ENCODE data around the gene PLXNA1. TPM values are rescaled to one million over a fixed set of nuclear protein-coding genes. Genes with fewer than 3 reads are reported as not detected.

The PLXNA1 gene
- total RNA-seq, 1 donor from 2014 or later: 14.1 TPM

DNA sequence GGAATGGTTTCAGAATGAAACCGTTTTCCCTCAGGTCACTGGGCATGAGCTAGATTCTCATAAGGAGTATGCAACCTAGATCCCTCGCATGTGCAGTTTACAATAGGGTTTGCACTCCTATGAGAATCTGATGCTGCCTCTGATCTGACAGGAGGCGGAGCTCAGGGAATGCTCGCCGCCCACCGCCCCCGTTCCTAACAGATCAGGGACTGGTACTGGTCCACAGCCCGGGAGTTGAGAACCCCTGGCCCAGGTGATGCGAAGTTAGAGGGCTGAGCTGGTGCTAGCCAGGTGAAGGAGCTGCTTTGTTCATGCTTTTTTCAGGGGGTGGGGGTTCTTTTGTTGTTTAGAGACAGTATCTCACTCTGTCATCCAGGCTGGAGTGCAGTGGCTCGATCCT is 15.5 kb upstream of the PLXNA1 start:
- no peak for DNase-seq (ENCODE audit: low read depth in 2 of 2)

DNA sequence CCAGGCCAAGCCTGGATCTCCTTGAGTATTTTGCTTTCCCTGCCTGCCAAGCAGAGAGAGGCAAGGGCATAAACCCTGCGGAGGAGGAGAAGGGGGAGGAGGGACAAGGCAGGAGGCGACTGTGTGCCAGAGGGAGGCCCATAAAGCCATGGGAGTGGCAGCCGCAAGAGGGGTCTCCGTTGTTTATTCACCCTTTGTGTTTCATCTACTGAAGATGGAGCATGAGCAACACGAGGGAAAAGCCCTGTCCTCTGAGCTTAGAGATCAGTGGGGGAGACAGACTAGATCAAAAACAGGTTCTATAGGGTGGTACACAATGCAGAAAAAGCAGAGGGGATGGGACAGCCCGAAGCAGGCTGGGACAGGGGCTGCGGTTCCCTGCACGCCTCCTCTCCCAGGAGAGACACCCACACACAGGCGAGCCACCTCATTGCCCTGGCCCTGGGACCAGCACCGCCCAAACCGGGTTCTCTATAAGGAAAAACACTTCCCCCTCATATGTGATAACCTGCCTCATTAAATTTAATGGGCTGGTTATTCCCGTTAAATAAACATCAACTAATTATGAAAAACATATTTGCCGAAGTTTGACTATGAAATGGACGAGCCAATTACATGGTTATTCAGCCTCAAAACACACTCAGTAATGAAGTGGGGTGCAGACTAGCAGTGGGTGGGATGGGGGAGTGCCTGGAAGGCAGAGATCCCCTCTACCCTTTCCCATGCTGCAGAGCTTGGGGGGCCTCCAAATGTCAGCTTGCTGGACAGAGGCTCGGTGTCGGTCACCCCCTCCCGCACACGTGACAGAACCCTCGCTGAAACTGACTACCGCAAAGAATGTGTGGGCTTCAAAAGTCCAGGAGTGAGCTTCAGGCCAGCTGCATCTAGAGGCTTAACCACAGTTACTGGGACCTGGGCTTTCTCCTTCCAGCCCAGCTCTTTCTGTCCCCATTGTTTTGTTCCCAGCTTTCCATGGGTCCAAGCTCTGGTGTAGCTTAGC is 14.2 kb upstream of the PLXNA1 start:
- DNase-seq (ENCODE audit: low read depth in 2 of 2): no peak

DNA sequence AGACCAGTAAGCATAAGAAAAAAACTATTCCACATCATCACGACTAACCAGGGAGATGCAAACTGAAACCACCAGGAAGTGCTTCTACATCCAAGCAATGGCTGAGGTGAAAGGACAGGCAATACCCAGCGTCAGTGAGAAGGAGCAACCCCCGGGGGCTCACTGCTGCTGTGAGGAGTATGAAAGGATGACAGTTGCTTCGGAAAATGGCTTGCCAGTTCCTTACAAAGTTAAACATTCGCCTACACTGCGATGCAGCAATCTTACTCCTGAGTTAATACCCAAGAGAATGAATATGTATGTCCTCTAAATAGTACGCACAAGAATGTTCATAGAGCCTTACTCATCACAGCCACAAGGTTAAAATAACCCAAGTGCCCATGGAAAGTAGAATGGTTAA is 13.3 kb upstream of the PLXNA1 start:
- DNase-seq (ENCODE audit: low read depth in 2 of 2): no peak

DNA sequence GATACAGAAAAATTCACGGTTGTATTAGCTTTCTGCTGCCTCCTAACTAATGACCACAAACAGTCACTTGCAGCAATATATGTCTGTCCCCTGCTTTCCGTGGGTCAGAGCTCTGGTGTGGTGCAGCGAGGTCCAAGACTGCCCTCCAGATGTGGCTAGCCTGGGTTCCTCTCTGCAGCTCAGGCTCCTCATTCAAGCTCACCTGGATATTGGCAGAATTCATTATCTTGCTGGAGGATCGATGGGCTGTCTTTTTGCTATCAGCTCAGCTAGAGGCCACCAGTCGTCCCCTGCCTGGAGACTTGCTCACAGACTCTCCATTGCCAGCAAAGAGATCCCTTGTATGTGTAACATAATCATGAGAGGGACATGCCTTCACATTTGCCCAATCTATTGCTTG is 12.8 kb upstream of the PLXNA1 start:
- no peak for DNase-seq (ENCODE audit: low read depth in 2 of 2)

DNA sequence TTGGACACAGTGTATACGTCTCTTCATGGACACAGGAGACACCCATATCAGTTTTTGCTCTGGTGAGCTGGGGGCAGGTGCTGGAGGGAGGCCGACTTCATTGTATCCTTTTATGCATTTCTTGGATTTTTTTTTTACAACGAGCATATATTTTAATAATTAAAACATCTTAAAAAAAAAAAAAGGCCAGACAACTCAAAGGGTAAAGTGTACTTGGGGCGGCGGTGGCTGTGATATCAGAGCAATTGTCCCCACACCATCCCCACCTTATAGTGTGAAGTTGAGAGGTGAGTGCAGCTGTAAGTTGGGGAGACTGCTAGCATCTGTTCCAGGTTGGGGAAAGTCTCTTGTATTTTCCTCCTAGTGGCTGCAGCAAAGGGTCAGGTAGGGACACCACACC is 12.0 kb upstream of the PLXNA1 start:
- no peak for DNase-seq (ENCODE audit: low read depth in 2 of 2)

DNA sequence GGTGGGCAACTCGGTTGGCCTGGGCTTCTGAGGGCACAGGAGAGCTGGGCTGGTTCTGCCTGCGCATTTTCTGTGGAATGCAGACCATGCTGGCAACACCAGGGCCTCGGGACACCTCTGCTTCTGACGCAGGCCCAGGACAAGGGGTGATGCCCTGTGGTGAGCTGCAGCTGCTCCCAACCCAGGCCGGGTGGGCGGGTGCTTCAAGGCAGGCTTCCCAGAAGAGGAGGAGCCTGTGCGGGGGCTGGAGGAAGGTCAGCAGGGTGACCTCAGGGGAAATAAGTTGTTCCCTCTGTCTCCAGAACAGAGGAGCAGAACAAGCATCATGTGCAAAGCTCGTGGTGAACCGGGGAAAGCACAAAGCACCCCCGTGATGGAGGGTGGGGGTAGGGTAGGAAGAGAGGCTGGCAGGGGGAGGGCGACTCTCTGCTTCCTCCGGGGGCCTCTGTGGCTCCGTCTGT is 11.0 kb upstream of the PLXNA1 start:
- DNase-seq (ENCODE audit: low read depth in 2 of 2): no peak

DNA sequence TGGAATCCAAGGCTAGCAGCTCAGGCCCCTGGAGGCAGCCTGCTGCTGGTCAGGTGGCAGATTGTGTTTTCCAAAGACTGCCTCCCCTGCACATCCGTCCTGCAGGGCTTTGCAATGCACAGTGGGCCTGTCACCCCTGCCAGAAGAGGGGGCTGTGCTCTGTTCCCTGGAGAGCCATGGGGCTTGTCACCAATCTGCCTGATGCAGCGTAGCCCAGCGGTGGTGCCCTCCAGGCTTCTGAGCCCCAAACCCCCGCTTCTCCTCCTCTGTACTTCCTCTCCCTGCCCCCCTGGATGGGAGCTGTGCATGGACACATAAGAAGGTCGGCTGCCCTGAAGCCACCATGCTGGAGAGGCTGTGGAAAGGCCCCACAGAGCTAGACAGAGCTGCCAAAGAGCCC is 10.0 kb upstream of the PLXNA1 start:
- DNase-seq (ENCODE audit: low read depth in 2 of 2): no peak

DNA sequence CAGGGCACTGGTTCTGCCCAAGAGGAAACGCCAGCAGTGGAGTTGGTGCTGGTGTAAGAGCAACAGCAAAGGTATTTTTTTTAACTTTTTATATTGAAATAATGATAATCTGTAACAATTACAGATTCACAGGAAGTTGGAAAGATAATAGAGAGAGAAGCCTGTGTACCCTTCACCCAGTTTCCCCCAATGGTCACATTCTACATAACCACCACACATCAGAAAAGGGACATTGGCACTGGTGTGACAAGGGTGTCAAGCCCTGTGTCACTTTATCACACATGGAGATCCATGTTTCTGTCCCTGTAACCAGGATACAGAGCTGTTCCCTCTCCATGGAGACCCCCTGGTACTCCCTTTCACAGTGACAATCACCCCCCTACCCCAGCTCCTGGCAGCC is 9.1 kb upstream of the PLXNA1 start:
- DNase-seq (ENCODE audit: low read depth in 2 of 2): no peak

DNA sequence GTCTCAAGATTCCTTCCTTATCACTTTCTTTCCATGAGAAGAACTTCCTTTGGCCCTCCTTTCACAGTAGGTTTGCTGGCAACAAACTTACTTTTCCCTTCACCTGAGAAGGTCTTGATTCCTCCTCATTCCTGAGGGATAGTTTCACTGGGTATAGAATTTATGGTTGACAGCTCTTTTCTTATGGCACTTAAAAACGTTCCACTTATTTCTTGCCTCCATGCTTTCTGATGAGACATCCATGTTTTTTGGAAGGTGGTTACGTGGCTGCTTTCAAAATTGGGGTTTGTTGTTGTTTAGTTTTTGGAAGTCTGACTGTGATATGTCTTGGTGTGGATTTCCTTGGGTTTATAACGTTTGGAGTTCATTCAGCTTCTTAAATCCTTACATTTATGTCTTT is 8.2 kb upstream of the PLXNA1 start:
- DNase-seq (ENCODE audit: low read depth in 2 of 2): no peak

DNA sequence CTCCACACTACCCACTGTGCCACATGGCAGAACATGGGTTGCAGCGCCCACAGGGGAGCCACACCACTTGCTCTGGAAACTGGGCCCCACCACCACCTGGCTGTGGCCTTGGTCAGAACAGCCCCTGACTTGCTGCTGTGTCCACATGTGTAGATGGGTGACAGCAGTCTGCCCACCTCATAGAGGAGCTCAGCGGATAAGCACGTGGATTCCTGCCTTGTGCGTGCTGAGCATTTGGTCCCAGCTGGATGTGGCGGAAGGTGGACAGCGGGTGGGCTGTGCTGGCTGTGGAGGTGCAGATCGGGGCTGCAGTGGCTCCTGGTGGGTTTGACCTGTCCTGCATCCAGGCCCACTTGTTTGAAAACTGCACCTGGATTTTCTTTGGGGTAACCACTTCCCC is 6.0 kb upstream of the PLXNA1 start:
- no peak for DNase-seq (ENCODE audit: low read depth in 2 of 2)

DNA sequence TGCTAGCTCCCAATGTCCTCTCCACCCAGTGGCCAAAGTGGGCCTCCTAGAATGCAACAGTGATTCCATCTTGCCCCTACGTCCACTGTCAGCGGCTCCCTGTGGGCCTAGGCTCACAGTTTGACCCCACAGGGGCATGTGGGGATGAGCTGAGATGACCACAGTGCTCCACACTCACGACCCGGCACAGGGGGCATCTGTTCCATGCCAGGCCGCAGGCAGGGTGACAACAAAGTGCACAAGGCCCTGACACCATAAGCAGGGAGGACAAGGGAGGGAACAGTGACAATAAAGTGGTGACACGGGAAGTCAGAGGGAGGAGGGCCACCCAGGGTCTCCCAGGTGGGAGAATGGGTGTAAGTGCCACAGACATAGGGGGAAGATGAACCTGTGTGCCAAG is 5.1 kb upstream of the PLXNA1 start:
- no peak for DNase-seq (ENCODE audit: low read depth in 2 of 2)

DNA sequence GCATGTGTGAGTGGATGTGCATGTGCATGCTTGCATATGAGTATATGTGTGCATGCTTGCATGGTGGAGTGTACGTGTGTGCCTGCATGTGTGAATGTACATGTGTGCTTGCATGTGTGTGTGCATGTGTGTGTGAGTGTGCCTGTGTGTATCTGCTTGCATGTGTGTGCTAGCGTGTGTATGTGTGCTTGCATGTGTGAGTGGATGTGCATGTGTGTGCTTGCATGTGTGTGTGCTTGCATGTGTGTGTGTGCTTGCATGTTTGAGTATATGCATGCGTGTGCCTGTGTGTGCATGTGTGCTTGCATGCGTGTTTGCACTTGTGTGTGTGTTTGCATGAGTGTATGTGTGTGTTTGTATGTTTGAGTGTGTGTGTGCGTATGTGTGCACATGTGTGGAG is 4.6 kb upstream of the PLXNA1 start:
- DNase-seq (ENCODE audit: low read depth in 2 of 2): no peak

DNA sequence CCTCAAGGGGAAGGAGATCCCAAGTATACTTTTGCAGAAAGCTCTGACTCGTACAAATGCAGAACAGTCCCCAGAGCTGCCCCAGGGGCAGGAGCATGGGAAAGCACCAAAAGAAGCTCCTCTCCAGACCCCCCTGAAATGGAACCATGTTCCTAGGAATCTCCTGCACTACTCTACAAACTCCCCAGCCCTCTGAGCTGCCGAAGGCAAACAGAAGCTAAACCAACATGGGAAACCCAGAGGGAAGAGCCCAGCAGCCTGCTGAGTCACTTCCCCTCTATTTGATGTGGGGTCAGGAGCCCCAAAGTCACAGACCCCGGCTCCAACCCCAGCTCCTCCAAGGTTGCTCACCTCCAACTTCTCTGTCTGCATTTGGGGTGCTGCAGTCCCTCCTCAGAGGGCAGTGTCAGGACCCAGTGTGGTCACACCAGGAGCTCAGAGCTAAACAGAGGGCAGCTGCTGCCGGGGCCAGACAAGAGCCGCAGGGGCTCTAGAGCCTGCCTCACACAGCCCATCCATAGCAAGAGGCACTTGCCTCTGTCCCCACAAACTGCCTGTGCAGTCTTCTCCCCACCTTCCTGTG is 3.8 kb upstream of the PLXNA1 start:
- no peak for DNase-seq (ENCODE audit: low read depth in 2 of 2)

DNA sequence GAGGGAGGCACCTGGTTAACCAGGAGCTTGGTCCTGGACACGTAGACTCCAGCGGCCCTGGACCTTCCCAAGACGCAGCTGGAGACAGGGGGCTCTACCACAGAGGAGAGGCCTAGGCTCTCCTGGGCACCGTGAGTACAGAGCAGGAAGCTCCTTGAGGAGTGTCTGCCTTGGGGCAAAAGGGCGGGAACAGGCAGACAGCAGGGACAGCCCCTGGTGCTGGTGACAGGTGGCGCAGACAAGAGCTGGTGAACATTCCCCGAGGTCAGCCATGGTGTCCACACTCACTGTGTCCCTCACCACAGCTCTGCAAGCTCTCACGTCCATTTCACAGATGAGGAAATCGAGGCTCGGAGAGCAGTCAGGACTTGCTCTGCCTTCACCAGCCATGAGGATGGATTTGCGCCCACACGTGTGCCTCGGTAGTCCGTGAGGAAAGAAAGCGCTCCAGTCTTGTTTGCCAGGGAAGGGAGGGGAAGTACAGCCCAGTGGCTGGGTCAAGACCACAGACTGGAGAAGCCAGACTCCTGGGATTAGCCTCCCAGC is 2.6 kb upstream of the PLXNA1 start:
- DNase-seq (ENCODE audit: low read depth in 2 of 2): no peak

DNA sequence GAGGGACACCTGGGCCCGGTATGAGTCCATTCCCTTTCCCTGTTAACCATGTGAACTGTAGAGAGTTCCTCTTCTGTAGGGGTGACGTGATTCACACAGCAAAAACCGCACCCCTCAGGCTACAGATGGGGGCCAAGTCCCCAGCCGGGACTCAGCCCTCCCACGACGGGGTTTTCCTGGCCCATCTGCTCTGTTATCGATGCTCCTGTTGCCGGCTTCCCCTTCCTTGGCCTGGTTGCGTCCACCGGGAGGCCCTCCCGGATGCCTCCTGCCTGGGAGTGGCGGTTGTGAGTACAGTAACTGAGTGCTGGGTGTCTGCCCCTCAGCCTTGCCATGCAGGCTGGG is 817 bp upstream of the PLXNA1 start:
- DNase-seq (ENCODE audit: low read depth in 2 of 2): no peak

DNA sequence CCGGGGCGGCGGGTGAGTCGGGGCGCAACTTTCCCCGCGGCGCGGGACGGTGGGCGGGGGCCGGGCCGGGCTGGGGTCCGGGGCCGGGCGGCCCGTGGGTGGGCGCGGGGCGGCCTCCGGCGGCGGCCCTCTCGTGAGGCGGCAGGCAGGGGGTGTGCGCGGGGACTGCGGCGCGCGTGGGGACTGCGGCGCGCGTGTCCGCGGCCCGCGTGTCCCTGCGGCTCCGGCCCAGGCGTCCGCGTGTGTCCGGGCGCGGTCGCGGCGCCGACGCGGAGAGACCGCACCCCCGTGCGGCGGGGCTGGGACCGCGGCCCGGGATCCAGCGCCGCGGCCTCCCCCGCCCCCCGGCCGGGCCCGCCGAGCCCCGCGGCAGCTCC is 349 bp downstream of the PLXNA1 start:
- DNase-seq (ENCODE audit: low read depth in 2 of 2): peak in 1 of 2 donors; percentile 17

DNA sequence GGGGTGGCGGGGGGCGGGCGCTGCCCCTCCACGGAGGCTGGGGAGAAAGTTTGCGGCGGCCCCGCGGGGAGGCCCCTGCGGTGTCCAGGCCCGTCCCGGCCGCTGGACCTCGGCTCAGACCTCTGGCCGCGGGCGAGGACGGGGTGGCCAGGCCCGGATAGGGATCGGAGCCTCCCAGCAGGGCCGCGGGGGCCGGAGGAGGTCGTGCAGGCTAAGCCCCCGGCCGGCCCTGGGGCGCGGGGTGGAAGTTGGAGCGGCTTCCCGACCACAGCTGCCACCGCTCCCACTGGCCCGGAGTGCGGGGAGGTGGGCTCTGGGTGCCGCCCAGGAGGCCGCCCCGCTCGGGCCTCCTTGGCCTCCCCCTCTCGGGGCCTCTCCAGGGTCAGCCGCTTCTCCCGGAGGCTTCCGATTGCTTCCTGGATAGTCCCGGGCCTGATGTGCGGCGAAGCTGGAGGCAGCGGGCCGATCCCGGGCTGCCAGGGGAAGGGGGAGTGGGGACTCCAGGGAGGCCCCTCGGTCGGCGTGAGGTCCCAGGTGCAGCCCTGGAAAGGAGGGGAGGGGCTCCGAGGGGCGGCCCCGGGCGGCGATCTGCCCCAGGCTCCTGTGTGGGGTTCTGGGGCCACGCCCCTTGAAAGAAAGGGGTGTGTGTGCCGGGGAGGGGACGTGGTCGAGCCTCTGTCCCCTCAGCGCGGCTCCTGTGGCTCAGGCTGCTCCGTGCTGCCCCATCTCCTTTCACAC is 907 bp downstream of the PLXNA1 start:
- peak in 1 of 2 donors; percentile 19 for DNase-seq (ENCODE audit: low read depth in 2 of 2)

DNA sequence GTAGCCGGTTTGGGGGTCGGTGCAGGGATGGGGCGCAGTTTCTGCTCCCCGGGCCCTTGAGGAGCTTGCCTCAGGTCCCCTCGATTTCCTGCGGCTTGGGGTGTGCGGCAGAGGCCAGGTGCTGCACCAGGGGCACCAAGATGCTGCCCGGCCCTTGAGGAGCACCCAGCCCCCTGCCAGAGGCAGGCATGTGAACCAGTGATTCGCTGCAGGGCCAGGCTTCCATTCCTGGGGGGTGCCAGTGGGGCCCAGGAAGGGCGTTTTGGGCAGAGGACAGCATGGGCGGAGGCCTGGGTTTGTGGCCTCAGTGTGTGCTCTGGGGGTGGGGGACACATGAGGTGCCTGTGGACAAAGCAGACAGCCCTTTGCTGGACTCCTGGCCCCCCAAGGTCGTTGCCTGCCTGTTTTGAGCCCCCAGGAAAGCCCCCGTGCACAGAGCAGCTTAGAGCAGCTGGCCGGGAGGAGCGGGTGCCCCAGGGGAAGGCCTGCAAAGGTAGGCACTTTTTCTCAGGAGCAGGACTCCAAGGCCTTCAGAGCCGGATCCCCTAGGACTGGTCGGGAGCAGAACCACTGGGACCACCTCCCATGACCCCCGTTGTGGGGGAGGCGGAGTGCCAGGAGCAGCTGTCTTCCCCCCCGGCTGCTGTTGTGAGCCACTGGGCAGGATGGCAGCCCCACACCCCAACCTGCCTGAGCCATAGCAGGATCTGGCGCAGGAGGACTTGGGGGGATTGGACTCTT is 1.6 kb downstream of the PLXNA1 start:
- DNase-seq (ENCODE audit: low read depth in 2 of 2): no peak

DNA sequence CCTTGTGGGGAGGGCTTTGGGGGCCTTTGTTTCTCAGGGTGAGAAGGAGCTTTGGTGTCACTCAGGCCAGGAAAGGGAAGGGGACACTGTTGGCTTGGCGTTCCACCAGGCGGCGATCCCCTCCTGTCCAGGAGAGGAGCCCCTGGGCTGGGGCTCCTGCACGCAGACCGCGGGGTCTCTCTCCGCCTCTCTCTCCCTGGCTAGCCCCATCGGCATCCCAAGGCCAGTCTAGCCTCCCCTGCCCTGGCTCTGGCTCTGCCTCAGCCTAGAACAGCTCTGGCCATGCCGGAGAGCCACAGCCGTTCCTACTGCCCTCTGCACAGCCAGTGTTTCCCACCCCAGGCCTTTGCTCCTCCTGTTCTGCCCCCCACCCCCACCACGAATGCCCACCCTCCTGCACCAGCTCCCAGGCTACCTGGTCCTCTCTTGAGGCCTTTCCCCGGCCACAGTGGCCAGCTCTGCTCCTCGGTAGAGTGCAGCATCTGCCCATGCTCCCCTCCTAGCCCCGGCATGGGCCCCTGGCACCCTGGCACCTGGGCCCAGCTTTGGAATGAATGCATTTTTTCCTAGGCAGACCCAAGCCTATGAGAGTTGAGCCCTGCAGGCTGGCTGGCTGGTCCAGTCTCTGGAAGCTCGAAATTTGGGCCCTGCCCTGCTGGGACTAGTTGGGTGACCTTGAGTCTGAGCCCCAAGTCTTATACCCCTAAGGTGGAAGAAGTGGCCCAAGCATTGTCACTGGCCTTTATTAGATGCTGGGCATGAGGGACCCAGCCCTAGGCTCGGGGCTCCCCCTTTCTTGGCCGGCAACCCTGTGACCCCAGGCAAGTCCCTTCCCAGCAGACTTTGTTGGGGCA is 2.4 kb downstream of the PLXNA1 start:
- DNase-seq (ENCODE audit: low read depth in 2 of 2): no peak

DNA sequence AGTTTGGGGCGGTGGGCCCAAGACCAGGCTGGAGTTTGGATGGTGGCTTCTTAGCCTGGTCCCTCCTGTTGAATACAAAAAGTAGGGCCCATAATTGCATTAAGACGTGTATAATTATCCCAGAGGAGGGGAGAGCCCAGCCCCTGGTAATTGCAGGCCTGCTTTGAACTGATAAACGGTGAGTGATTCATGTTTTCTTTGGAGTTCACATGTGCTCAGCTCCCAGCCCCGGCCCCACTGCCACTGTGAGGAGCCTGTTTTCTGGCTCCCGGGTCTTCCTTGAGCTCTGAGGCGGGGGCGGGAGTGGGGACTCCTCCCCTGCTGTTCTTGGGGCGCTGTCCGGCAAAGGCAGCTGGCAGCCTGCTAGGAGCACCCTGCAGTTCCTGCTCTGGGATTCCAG is 3.1 kb downstream of the PLXNA1 start:
- no peak for DNase-seq (ENCODE audit: low read depth in 2 of 2)

DNA sequence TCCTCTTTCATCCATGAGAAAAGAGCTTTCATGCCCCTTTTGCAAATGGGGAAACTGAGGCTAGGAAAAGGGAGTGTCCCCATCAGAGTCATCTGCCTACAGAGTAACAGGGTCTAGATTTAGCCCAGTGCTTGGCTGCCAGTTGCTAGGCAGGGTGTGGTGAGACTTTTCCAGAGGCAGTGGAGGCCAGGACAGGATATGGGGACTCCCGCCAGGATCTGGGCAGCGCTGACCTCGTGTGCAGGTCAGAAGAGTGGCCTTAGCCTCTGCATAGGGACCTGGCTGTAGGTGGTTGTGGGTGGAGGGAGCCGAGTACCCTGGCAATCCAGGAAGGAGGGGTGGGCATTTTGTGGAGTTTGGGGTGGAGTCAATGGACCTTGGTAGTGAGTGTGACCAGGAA is 4.2 kb downstream of the PLXNA1 start:
- DNase-seq (ENCODE audit: low read depth in 2 of 2): no peak

All from dermis microvascular lymphatic vessel endothelial cell (primary cell).